Myocyte (in vitro differentiated cells): Measurements from ENCODE around the gene ARNT2. TPM values are rescaled to one million over a fixed set of nuclear protein-coding genes. Genes with fewer than 3 reads are reported as not detected.

Experiments
- DNase-seq: peaks from one replicate; pipeline ENCODE4 v3.0.0-alpha.2; 2012; ENCODE audit warnings: low read depth
- total RNA-seq: library from RNA; depleted of rRNA; stranded (reverse); fragments of >200 nt; gene quantifications from 2 replicates; pipeline ENCODE4 v1.2.3, GENCODE V29; 2014

ARNT2 gene
- total RNA-seq, 1 donor from 2014 or later, result 26.6 TPM

- no peak for DNase-seq
Measured at GRCh38 chr15:80405970-80406369, 1.8 kb downstream of the ARNT2 start.

GRCh38 chr15:80411788-80412288 is 7.7 kb downstream of the ARNT2 start:
- no peak for DNase-seq

GRCh38 chr15:80414546-80415357 is 10.6 kb downstream of the ARNT2 start:
- DNase-seq, result peak; percentile 46

GRCh38 chr15:80415358-80415670 is 11.1 kb downstream of the ARNT2 start:
- DNase-seq, result no peak

GRCh38 chr15:80416702-80417101 is 12.5 kb downstream of the ARNT2 start:
- no peak for DNase-seq

GRCh38 chr15:80418892-80419537 is 14.8 kb downstream of the ARNT2 start:
- DNase-seq, result peak; percentile 66

- DNase-seq, result no peak
Measured at GRCh38 chr15:80419546-80419945, 15.4 kb downstream of the ARNT2 start.

- no peak for DNase-seq
Measured at GRCh38 chr15:80420658-80421057, 16.5 kb downstream of the ARNT2 start.

GRCh38 chr15:80423215-80423614 is 19.0 kb downstream of the ARNT2 start:
- DNase-seq, result no peak

GRCh38 chr15:80424381-80424780 is 20.2 kb downstream of the ARNT2 start:
- DNase-seq, result no peak

GRCh38 chr15:80426316-80426715 is 22.1 kb downstream of the ARNT2 start:
- DNase-seq, result no peak

- no peak for DNase-seq
Measured at GRCh38 chr15:80429964-80430363, 25.8 kb downstream of the ARNT2 start.

GRCh38 chr15:80431635-80432344 is 27.6 kb downstream of the ARNT2 start:
- DNase-seq, result no peak

- DNase-seq, result no peak
Measured at GRCh38 chr15:80432345-80432702, 28.1 kb downstream of the ARNT2 start.

- no peak for DNase-seq
Measured at GRCh38 chr15:80433836-80434235, 29.7 kb downstream of the ARNT2 start.

- no peak for DNase-seq
Measured at GRCh38 chr15:80434926-80435720, 30.9 kb downstream of the ARNT2 start.

- no peak for DNase-seq
Measured at GRCh38 chr15:80436511-80437307, 32.5 kb downstream of the ARNT2 start.

- no peak for DNase-seq
Measured at GRCh38 chr15:80437334-80437891, 33.2 kb downstream of the ARNT2 start.

- DNase-seq, result no peak
Measured at GRCh38 chr15:80439140-80439539, 35.0 kb downstream of the ARNT2 start.

GRCh38 chr15:80440024-80440423 is 35.8 kb downstream of the ARNT2 start:
- DNase-seq, result no peak
